ENCODE data around the gene GABPA. TPM values are rescaled to one million over a fixed set of nuclear protein-coding genes. Genes with fewer than 3 reads are reported as not detected.

GABPA gene
- total RNA-seq, 1 donor from 2014 or later: 22.6 TPM

DNA sequence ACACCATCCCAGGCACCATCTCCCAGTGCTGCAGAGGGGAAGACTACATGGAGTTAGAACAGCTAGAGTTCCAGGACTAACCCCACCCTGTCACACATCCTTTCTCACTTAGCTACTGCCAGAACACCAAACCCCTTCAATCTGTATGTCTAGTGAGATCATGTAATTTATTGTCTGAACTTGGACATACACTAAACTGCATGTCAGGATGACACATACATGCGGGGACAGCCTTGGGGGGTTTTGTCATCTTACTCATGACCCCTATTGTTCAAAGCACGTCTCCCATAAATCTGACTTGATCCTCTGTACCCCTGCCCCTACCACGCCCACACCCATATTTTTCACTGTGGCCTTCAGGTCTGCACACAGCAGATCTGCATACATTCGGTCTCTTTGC, 71.3 kb downstream of the GABPA start:
- Mint-ChIP-seq H3K9me3 (ENCODE audit: unreplicated experiment) (no peaks in the 10 kb centered on the region), H3K4me1 (ENCODE audit: unreplicated experiment) (no peaks in the 10 kb centered on the region), H3K4me3 (ENCODE audit: unreplicated experiment) (no peak overlapping the region), H3K27me3 (ENCODE audit: unreplicated experiment) (no peaks in the 10 kb centered on the region), H3K36me3 (ENCODE audit: low read depth, unreplicated experiment) (no peaks in the 10 kb centered on the region), H3K27ac (ENCODE audit: unreplicated experiment) (no peak overlapping the region)
- TF ChIP-seq, protein P1, sequence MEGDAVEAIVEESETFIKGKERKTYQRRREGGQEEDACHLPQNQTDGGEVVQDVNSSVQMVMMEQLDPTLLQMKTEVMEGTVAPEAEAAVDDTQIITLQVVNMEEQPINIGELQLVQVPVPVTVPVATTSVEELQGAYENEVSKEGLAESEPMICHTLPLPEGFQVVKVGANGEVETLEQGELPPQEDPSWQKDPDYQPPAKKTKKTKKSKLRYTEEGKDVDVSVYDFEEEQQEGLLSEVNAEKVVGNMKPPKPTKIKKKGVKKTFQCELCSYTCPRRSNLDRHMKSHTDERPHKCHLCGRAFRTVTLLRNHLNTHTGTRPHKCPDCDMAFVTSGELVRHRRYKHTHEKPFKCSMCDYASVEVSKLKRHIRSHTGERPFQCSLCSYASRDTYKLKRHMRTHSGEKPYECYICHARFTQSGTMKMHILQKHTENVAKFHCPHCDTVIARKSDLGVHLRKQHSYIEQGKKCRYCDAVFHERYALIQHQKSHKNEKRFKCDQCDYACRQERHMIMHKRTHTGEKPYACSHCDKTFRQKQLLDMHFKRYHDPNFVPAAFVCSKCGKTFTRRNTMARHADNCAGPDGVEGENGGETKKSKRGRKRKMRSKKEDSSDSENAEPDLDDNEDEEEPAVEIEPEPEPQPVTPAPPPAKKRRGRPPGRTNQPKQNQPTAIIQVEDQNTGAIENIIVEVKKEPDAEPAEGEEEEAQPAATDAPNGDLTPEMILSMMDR (IDR thresholded peaks at IDR 0.05; ENCODE audit: unreplicated experiment): no peak
- DNase-seq (ENCODE audit: low spot score): no peak

- TF ChIP-seq, protein P1 (IDR thresholded peaks at IDR 0.05; ENCODE audit: unreplicated experiment): no peak
- Mint-ChIP-seq H3K4me1 (ENCODE audit: unreplicated experiment) (no peaks in the 10 kb centered on the region), H3K27ac (ENCODE audit: unreplicated experiment) (no peak overlapping the region), H3K36me3 (ENCODE audit: low read depth, unreplicated experiment) (no peaks in the 10 kb centered on the region), H3K27me3 (ENCODE audit: unreplicated experiment) (no peaks in the 10 kb centered on the region), H3K4me3 (ENCODE audit: unreplicated experiment) (no peak overlapping the region), H3K9me3 (ENCODE audit: unreplicated experiment) (no peaks in the 10 kb centered on the region)
- no peak for DNase-seq (ENCODE audit: low spot score)
Measured at GRCh38 chr21:25807191-25807590, 72.4 kb downstream of the GABPA start.

DNA sequence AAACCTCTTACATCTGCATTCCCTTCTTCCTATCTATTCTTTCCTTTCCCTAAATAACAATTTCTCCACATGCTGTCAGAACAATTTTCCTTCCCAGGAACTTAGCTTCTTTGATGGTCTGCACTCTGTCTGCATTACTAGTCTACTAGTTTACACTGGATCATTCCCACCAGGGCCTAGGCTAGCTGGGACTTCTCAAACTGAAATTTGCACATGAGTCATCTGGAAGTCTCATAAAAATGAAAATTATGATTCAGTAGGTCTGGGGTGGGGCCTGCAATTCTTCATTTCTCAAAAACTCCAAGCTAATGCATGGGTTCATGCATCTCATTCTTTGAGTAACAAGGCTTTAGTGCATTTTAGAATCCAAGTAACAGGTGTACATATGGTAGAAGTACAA, 74.2 kb downstream of the GABPA start:
- Mint-ChIP-seq H3K4me1 (ENCODE audit: unreplicated experiment) (no peaks in the 10 kb centered on the region), H3K27me3 (ENCODE audit: unreplicated experiment) (no peaks in the 10 kb centered on the region), H3K9me3 (ENCODE audit: unreplicated experiment) (no peaks in the 10 kb centered on the region), H3K27ac (ENCODE audit: unreplicated experiment) (no peak overlapping the region), H3K36me3 (ENCODE audit: low read depth, unreplicated experiment) (no peaks in the 10 kb centered on the region), H3K4me3 (ENCODE audit: unreplicated experiment) (no peak overlapping the region)
- no peak for DNase-seq (ENCODE audit: low spot score)
- TF ChIP-seq, protein P1 (IDR thresholded peaks at IDR 0.05; ENCODE audit: unreplicated experiment): no peak

GRCh38 chr21:25811186-25811585, 76.4 kb downstream of the GABPA start:
- H3K4me3 Mint-ChIP-seq (ENCODE audit: unreplicated experiment): no peak overlapping the region

GRCh38 chr21:25813917-25814316, 79.1 kb downstream of the GABPA start:
- no peaks in the 10 kb centered on the region for H3K9me3 Mint-ChIP-seq (ENCODE audit: unreplicated experiment)

More at GRCh38 chr21:25811186-25811585, 76.4 kb downstream of the GABPA start:
- Mint-ChIP-seq H3K27ac (ENCODE audit: unreplicated experiment) (no peak overlapping the region), H3K36me3 (ENCODE audit: low read depth, unreplicated experiment) (no peaks in the 10 kb centered on the region), H3K27me3 (ENCODE audit: unreplicated experiment) (no peaks in the 10 kb centered on the region), H3K4me1 (ENCODE audit: unreplicated experiment) (no peaks in the 10 kb centered on the region), H3K9me3 (ENCODE audit: unreplicated experiment) (no peaks in the 10 kb centered on the region)
- no peak for DNase-seq (ENCODE audit: low spot score)
- TF ChIP-seq, protein P1 (IDR thresholded peaks at IDR 0.05; ENCODE audit: unreplicated experiment): no peak

More at GRCh38 chr21:25813917-25814316, 79.1 kb downstream of the GABPA start:
- Mint-ChIP-seq H3K27me3 (ENCODE audit: unreplicated experiment) (no peaks in the 10 kb centered on the region), H3K36me3 (ENCODE audit: low read depth, unreplicated experiment) (no peaks in the 10 kb centered on the region), H3K4me3 (ENCODE audit: unreplicated experiment) (no peak overlapping the region), H3K27ac (ENCODE audit: unreplicated experiment) (no peak overlapping the region), H3K4me1 (ENCODE audit: unreplicated experiment) (no peaks in the 10 kb centered on the region)
- DNase-seq (ENCODE audit: low spot score): no peak
- TF ChIP-seq, protein P1 (IDR thresholded peaks at IDR 0.05; ENCODE audit: unreplicated experiment): no peak
